SK-N-SH treated with all-trans-retinoic acid at 6 μM for 48 hours (cell line): ENCODE data around the gene GHRH.

ENCODE experiments used
- CREB5 ChIP-seq: fragments of 250-450 bp; sonication (Bioruptor Pico); IDR thresholded peaks from 2 replicates; pipeline ENCODE4 v1.5.1; 2020; ENCODE audit warnings: low read depth, mild to moderate bottlenecking, moderate library complexity
- GLIS3 ChIP-seq: fragments of 250-450 bp; sonication (Bioruptor Pico); IDR thresholded peaks from 2 replicates; pipeline ENCODE4 v1.5.0; 2020; ENCODE audit warnings: mild to moderate bottlenecking, moderate library complexity
- ISL1 ChIP-seq: fragments of 250-450 bp; sonication (Bioruptor Pico); IDR thresholded peaks from 2 replicates; pipeline ENCODE4 v2.1.2; 2022; ENCODE audit warnings: mild to moderate bottlenecking, moderate library complexity
- PATZ1 ChIP-seq: fragments of 250-450 bp; sonication (Bioruptor Pico); IDR thresholded peaks from 2 replicates; pipeline ENCODE4 v1.8.0; 2020; ENCODE audit warnings: mild to moderate bottlenecking, moderate library complexity, borderline replicate concordance
- TSHZ2 ChIP-seq: fragments of 250-450 bp; sonication (Bioruptor Pico); IDR thresholded peaks from 2 replicates; pipeline ENCODE4 v1.5.0; 2020; ENCODE audit warnings: mild to moderate bottlenecking, moderate library complexity

- TF ChIP-seq PATZ1 (CRISPR knock-in tag) (no peak), TSHZ2 (CRISPR knock-in tag) (no peak), GLIS3 (no peak), ISL1 (no peak), CREB5 (no peak)
Observed at GRCh38 chr20:37310951-37311350, 49.3 kb upstream of the GHRH start.
